HG02610 (cell line): Measurements from ENCODE around the gene NDUFAF2.
"Not testable (repeated sequence)": the region's sequence is repeated elsewhere in the genome, so short reads cannot be mapped to it uniquely, and the experiment has no call there.

ENCODE experiments used
- ATAC-seq: cut with Tn5 transposase; IDR thresholded peaks from one replicate; pipeline ENCODE4 v1.9.1; 2021; ENCODE audit warnings: mild to moderate bottlenecking, moderate library complexity; ENCODE audit not compliant: unreplicated experiment

NDUFAF2 gene, protein sequence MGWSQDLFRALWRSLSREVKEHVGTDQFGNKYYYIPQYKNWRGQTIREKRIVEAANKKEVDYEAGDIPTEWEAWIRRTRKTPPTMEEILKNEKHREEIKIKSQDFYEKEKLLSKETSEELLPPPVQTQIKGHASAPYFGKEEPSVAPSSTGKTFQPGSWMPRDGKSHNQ

DNA sequence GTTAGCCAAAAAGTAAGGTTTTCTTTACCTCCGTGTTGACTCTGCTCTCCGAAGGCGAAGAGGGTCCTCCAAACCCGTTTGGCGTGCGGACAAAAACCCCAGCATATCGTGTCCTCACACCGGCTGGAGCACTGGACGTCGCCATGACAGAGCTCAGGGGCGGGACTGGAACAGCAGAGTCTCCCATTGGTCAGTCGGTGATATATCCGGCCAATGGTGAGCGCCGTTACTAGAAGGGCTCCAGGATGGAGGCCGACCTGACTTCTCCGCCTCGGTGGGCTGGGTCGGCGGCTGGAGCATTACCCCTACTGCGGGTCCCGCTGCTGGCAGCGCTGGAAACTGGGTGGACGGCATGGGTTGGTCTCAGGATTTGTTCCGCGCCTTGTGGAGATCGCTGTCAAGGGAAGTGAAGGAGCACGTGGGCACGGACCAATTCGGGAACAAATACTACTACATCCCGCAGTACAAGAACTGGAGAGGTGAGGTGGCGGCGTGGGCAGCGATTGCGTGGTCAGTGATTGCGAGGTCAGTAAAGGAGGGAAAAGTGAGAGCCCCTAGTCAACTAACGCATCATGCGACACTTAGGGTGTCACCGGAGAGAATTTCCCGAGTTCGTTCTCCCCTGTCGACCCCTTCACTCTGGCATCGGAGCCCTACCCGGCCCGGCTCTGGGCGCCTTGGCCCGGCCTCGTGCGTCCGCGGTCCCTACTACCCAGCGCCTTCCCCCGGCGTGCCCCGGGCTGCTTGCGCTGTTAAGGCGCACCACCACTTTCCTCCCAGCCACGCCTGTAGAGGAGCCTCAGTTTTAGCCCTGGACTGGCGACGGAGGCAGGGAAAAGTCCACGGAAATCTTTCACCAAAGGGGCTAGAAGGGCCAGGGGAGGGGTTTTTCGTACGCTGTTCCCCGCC, at the start of gene NDUFAF2, which contains the start of gene ERCC8:
Gene NDUFAF2 (plus strand): TSS at position 302 of the 909 bp plus-strand sequence. CDS start 51 bp downstream, at position 353.
Gene ERCC8 (minus strand): TSS at position 167 of the 909 bp plus-strand sequence. CDS start 62 bp downstream, at position 105.
- peak; percentile 99 for ATAC-seq

DNA sequence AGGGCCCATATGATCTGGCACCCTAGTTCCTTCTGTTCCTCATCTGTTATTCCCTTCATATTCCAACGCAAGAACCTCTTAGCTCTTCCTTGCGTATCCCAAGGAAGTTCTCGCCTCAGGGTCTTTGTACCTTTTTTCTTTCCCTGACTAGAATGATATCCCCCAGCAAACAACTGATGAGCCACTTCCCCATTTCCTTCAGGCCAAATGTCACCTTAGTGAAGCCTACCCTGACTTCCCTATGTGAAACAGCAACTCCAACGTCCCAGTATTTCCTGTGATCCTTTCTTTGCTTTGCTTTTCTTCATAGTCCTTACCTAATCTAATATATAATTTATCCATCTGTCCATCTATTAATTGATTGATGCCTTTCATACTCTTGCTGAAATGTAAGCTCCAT, 48.0 kb upstream of the NDUFAF2 start:
- ATAC-seq, result no peak

DNA sequence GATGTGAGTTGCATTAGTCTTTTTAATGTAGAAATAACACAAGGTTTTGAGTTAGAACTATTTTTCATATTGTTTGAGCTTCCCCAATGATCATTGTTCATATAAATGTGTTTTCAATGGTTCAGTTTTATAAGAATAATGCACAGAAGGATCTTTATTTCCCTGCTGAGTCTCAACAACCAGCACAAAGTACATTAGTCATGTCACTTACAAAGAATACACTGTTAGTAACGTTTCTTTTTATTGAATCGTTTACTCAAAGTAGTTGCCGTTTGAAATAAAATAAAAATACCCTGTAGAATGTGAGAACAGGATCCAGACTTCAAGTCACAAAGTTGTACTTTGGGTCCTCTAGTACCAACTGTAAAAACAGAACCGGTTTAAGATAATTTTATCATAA, 41.6 kb upstream of the NDUFAF2 start:
- ATAC-seq, result no peak

DNA sequence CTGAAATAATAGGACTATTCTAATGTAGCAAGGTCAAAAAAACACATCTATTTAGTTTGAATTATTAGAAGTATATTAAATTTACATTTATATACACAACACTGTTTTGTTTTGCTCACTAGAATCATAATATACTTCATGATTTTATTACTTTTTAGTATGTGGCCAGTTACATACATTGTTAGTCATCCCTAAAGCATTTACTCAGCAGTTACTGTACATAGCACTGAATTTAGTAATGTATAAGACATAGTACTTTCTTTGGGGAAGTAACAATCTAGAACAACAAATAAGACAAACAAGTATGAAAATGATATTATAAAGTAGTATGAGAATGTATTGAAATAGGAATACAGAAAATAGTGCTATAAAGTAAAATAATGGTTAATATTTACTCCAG, 28.4 kb upstream of the NDUFAF2 start:
- no peak for ATAC-seq

DNA sequence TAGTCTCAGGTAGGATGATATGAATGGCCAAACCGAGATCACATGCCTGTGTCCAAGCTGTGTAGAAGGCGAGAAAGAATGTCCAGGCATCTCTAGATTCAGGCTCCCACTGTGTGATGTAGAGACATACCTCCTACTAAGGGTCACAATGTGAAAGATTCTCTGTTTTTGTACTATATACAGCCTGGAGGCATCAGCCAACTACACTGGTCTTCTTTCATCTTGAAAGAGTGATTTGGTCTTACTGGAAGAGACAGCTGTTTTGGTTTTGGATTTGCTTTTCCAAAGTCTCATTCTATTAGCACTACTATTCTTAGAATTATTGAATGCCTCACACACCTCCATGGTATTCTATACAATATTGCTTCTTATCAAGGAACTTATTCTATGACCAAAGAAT, 26.5 kb upstream of the NDUFAF2 start:
- no peak for ATAC-seq

DNA sequence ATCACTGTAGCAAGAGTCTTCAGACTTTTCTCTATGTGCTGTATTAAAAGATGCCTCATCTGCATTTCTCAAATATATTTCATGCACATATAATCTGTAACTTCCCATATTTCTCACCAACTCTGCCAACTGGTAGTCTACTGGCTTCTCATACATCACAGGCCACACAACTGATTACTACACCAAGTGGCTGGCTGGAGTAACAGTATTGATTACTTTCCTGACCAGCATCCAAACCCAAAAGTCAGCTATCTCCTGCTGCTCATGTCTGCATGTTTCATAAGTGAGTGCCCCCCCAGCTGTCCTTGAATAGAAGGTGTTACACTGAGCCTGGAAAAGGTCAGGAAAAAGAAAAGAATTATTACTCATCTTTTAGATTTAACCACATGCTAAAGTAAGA, 17.6 kb upstream of the NDUFAF2 start:
- ATAC-seq, result no peak

DNA sequence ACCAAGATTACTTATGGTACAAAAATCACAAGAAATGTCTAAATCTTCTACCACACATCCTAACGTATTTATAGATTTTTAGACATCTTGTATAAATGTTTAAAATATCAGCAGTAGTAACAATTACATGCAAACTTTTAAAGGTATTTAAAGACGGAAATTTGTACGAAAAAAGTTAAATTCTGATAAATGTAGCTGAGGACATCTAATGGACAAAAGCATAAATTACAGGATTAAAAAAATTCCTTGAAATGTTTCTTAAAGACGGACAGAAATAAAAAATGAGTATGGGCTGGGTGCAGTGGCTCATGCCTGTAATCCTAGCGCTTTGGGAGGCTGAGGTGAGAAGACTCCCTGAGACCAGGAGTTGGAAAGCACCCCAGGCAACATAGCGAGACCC, 16.0 kb upstream of the NDUFAF2 start:
- ATAC-seq, result no peak

DNA sequence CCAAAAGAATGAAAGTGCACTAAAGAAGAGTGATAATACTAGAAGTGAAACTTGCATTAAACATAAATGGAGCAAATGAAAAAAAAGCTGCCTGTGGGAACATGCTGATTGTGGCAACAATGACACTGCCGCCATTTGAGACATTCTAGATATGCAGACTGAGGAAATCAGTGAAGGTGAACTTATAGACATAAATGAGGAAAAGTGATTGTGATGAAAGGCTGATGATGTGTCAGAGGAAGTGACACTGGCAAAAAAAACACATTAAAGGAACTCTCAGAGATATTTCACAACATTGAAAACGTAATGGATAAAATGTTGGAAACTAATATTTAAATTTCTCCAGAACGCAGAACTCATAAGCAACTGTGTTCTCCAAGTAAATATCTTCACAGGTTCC, 1.4 kb upstream of the NDUFAF2 start:
- ATAC-seq, result no peak

DNA sequence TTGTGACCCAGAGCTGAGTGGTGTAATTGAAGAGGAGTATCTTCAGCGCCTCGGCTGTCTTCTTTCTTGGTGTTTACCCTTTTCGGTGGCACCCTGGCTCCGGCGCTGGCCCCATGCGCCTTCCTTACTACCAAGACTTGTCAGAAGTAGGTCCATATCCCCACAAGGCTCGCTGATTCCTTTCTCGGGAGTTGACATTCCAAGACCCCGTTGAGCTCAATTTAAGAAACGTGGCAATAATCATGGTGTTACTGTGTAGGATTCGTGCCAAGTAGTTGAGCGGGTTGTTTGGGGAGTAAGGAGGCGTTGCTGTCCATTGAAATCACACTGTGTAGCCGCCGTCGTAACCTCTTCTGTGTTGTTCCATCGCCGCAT, 795 bp downstream of the NDUFAF2 start:
- peak; percentile 15 for ATAC-seq

DNA sequence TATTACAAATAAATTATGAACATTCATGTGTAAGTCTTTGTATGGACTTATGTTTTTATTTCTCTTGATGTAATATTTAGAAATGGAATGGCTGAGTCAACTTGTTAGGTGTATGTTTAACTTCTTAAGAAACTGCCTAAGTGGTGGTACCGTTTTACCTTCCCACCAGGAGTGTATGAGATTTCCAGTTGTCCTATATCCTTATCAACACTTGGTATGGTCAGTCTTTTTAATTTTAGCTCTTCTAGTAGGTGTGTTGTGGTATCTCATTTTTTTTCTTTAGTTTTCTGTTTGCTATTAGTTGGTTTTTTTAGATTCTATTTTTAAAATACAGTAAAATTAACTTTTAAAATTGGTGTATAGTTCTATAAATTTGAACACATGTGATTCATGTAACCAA, 3.7 kb downstream of the NDUFAF2 start:
- no peak for ATAC-seq

DNA sequence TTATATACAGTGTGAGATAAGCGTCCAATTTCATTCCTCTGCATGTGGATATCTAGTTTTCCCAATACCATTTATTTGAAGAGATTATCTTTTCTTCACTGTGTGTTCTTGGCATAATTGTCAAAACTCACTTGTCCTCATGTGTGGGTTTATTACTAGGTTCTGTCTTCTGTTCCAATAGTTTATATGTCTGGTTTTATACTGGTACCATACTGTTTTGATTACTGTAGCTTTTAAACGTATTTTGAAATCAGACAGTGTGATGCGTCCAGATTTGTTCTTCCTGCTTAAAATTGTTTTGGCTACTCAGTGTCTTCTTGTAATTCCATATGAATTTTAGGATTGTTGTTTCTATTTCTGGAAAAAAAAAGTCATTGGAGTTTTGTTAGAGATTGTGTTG, 10.2 kb downstream of the NDUFAF2 start:
- ATAC-seq, result no peak

DNA sequence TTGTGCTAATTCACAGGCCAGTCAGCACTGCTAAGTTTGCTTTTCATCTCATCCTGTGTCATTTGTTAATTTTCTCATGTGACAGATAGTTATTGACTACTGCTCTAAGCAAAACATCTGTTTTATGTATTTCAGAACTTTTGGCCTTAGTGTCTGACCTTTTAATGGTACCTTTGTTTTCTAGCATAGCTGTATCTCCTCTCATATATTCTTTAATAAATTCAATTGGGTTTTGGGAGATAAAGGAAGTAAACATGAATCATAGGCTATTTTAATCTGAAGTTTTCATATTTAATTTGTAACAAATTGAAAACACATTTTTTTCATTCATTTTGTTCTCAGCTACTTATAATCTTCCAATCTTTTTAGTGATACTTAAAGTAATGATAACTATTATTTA, 13.1 kb downstream of the NDUFAF2 start:
- ATAC-seq, result no peak

DNA sequence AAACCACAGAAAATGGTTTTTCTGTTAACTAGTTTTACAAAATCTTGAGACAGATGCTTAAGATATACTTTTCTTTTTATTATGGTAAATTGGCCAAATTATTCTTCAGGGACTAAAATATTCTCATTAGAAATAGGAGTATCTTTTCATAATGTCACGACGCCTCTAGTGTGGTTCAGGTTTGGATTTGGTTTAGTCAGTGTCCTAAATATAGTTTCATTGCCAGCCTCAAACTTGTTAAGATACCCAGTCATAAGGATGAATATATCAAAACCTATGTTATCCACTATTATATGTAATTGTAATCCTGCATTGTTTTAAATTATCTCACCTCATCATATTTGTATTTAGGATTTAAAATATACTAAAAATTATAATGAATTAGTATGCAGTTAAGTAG, 13.7 kb downstream of the NDUFAF2 start:
- ATAC-seq, result no peak

DNA sequence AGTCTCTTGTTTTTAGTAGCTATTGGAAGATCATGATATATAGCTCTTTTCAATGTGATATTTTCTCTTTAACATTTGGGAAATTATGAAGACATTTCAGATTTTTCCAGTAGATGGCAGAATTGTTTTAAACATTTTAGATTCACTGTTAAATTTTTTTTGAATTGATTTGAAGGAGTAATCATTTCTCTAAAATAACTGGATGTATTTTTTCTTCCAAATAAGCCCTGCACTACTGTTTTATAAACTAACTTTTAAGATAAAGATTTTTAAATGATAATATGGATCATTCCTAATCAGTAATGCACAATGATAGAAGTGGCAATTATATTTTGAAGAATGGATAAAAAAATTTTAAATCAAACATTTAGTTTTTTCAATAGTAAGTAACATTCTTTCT, 14.2 kb downstream of the NDUFAF2 start:
- ATAC-seq, result no peak

DNA sequence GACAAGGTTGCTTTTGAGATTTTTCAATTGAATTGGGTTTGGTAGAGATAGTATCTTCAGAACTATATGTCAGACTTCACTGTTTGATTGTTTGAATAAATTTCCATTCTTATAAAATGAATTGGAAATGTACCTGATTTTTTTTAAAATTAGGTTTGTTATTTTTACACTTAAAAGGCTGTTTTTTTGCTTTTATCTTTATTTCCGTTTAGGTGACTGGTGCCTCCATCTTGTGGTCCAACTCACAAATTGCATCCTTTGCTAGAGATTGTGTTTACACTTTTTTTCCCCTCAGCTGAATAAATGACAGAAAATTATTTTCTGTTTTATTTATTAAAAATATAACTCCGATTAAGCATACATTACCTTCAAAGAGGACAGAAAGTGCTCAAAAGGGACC, 15.6 kb downstream of the NDUFAF2 start:
- ATAC-seq, result no peak

DNA sequence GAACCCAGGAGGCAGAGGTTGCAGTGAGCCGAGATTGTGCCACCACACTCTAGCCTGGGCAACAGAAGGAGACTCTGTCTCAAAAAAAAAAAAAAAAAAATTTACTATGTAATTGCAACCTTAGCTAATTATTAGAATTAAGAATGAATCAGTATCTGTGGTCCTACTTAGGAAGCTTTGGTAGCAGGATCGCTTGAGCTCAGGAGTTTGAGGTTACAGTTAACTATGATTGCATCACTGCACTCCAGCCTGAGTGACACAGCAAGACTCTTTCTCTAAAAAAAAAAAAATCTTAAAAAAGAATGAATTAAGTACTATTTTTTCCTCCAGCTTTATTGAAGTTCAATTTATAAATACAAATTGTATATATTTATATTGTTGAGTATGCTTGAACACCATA, 16.7 kb downstream of the NDUFAF2 start:
- ATAC-seq, result no peak

DNA sequence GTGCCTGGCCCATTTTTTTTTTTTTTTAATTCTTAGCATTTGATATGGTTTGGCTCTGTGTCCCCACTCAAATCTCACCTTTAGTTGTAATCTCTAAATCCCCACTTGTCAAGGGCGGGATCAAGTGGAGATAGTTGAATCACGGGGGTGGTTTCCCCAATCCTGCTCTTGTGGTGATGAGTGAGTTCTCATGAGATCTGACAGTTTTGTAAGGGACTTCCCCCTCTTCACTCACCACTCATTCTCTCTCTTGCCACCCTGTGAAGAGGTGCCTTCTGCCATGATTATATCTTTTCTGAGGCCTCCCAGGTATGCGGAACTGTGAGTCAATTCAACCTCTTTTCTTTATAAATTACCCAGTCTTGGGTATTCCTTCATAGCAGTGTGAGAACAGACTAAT, 27.2 kb downstream of the NDUFAF2 start:
- ATAC-seq, result peak; percentile 34

DNA sequence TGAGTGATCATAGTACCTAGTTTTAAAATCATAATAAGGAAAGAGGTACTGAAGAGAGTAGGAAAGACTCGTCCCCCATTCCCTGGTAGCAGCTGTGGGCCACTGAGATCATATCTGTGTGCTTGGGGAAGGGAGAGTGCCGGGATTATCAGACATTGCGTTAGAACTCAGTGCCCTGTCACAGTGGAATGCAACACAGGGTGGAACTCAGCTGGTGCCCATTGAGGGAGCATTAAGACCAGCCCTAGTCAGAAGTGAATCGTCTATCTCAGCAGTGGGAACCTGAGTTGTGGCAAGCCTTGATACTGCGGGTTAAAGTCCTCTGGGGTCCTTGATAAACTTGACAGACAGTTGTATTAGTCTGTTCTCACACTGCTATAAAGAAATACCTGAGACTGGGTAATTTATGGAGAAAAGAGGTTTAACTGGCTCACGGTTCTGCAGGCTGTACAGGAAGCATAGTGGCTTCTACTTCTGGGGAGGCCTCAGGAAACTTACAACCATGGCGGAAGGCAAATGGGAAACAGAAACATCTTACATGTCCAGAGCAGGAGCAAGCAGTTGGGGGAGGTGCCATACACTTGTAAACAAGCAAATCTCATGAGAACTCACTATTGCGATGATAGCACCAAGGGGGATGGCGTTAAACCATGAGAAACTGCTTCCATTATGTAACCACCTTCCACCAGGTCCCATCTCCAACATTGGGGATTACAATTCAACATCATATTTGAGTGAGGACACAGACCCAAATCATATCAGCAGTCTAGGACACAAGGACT, 33.1 kb downstream of the NDUFAF2 start:
- ATAC-seq, result no peak

DNA sequence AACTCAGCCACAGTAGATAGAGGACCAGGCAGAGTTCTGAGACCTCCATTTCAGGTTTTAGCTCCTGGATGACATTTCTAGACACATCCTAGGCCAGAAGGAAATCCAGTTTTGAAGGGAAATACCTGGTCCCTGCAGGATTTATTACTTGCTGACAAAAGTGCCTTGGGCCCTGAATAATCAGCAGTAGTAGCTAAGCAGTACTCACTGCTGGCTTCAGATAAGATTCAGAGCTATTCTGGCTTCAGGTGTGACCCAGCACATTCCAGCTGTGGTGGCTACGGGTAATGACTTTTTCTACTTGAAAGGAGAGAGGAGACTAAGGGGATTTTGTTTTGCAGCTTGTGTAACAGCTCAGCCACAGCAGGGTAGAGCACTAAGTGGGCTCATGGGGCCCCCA, 34.0 kb downstream of the NDUFAF2 start:
- no peak for ATAC-seq

DNA sequence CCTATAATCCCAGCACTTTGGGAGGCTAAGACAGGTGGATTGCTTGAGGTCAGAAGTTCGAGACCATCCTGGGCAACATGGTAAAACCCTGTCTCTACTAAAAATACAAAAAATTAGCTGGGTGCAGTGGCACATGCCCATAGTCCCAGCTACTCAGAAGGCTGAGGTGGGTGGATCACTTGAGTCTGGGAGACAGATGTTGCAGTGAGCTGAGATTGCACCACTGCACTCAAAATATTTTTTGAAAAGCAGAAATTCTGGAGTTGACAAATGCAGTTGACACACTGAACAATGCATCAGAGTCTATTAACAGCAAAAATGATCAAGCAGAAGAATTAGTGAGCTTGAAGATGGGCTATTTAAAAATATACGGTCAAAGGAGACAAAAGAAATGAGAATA, 35.5 kb downstream of the NDUFAF2 start:
- ATAC-seq, result no peak

DNA sequence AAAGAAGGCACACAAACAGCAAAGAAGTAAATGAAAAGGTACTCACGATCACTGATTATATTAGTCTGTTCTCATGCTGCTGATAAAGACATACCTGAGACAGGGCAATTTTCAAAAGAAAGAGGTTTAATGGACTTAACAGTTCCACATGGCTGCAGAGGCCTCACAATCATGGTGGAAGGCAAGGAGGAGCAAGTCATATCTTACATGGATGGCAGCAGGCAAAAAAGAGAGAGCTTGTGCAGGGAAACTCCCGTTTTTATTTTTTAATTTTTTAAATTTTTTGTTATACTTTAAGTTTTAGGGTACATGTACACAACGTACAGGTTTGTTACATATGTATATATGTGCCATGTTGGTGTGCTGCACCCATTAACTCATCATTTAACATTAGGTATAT, 37.1 kb downstream of the NDUFAF2 start:
- ATAC-seq, result not testable (repeated sequence)

DNA sequence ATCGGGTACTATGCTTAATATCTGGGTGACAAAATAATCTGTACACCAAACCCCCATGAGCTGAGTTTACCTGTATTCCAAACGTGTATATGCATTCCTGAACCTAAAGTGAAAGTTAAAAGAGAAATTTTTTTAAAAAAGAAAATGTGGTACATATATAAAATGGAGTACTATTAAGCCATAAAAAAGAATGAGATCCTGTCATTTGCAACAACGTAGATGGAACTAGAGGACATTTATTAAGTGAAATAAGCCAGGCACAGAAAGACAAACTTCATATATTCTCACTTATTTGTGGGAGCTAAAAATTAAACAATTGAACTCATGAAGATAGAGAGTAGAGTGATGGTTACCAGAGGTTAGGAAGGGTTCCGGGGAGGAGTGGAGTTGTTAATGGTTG, 44.8 kb downstream of the NDUFAF2 start:
- no peak for ATAC-seq
